ENCODE data around the gene MYOM3.

The MYOM3 gene

DNA sequence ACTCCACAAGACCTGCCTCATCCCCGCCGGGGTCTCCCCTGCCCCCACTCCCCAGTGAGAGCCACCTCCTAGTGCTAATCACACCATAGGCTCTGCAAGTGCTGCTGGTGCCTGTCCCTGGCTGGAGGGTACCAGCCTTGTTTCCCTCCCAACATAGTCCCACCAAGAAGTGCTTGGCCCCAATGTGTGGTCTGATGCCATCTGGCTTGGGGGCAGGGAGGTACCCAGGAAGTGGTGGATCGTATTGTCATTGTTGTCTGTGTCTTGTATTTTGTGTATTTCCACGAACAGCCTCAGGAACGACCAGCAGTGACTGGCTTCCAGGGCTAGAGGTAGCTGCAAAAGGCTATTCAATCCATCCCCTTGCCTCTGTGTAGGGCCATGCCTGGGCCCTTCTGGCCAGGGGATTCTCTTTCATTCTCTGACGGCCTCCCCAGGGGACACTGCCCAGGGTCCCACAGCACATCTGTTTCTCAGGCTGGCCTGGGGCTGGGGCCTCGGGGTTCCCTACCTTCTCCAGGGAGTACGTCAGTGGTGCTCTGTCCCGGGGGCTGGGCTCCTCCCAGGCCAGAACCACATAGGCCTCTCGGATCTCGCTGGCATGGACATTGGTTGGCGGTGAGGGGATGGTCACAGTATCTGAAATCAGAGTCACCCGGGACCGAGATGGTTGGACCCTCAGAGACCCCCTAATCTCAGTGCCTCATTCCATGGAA, 22.8 kb downstream of the MYOM3 start:
- Histone ChIP-seq H3K4me1 (ENCODE audit: control insufficient read depth in 2 of 2, insufficient read depth in 2 of 2, low read length in 2 of 2) (no peaks in the 10 kb centered on the region), H3K27ac (ENCODE audit: low read depth in 2 of 2, low read length in 2 of 2) (no peak overlapping the region), H3K9ac (ENCODE audit: low read depth in 1 of 2, low read length in 2 of 2) (no peak overlapping the region), H3K9me3 (ENCODE audit: control insufficient read depth in 2 of 2, low read length in 2 of 2) (no peaks in the 10 kb centered on the region), H3K4me3 (ENCODE audit: low read length in 2 of 2) (no peak overlapping the region), H3K36me3 (ENCODE audit: control insufficient read depth in 2 of 2, insufficient read depth in 2 of 2, low read length in 2 of 2) (no peaks in the 10 kb centered on the region), H3K27me3 (ENCODE audit: control insufficient read depth in 2 of 2, insufficient read depth in 2 of 2, low read length in 2 of 2) (no peaks in the 10 kb centered on the region)

GRCh38 chr1:24086466-24086865, 25.5 kb downstream of the MYOM3 start:
- no peaks in the 10 kb centered on the region for H3K36me3 ChIP-seq (ENCODE audit: control insufficient read depth in 2 of 2, insufficient read depth in 2 of 2, low read length in 2 of 2)
- no peaks in the 10 kb centered on the region for H3K9me3 ChIP-seq (ENCODE audit: control insufficient read depth in 2 of 2, low read length in 2 of 2)
- no peaks in the 10 kb centered on the region for H3K27me3 ChIP-seq (ENCODE audit: control insufficient read depth in 2 of 2, insufficient read depth in 2 of 2, low read length in 2 of 2)
- H3K9ac ChIP-seq (ENCODE audit: low read depth in 1 of 2, low read length in 2 of 2), result no peak overlapping the region
- H3K4me3 ChIP-seq (ENCODE audit: low read length in 2 of 2), result no peak overlapping the region
- no peaks in the 10 kb centered on the region for H3K4me1 ChIP-seq (ENCODE audit: control insufficient read depth in 2 of 2, insufficient read depth in 2 of 2, low read length in 2 of 2)
- H3K27ac ChIP-seq (ENCODE audit: low read depth in 2 of 2, low read length in 2 of 2), result no peak overlapping the region

GRCh38 chr1:24085546-24085945, 26.4 kb downstream of the MYOM3 start:
- Histone ChIP-seq H3K27ac (ENCODE audit: low read depth in 2 of 2, low read length in 2 of 2) (no peak overlapping the region), H3K27me3 (ENCODE audit: control insufficient read depth in 2 of 2, insufficient read depth in 2 of 2, low read length in 2 of 2) (no peaks in the 10 kb centered on the region), H3K9me3 (ENCODE audit: control insufficient read depth in 2 of 2, low read length in 2 of 2) (no peaks in the 10 kb centered on the region), H3K9ac (ENCODE audit: low read depth in 1 of 2, low read length in 2 of 2) (no peak overlapping the region), H3K4me1 (ENCODE audit: control insufficient read depth in 2 of 2, insufficient read depth in 2 of 2, low read length in 2 of 2) (no peaks in the 10 kb centered on the region), H3K4me3 (ENCODE audit: low read length in 2 of 2) (no peak overlapping the region), H3K36me3 (ENCODE audit: control insufficient read depth in 2 of 2, insufficient read depth in 2 of 2, low read length in 2 of 2) (no peaks in the 10 kb centered on the region)

DNA sequence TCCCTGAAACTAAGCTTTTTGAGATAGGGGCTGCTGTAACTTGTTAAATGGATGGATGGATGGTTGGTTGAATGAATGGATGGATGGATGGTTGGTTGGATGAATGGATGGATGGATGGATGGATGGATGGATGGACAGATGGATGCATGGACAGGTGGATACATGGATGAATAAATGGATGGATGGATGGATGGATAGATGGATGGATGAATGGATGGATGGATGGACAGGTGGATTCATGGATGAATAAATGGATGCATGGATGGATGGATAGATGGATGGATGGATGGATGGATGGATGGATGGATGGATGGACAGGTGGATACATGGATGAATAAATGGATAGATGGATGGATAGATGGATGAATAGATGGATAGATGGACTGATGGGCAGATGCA, 26.9 kb downstream of the MYOM3 start:
- Histone ChIP-seq H3K36me3 (ENCODE audit: control insufficient read depth in 2 of 2, insufficient read depth in 2 of 2, low read length in 2 of 2) (no peaks in the 10 kb centered on the region), H3K4me3 (ENCODE audit: low read length in 2 of 2) (no peak overlapping the region), H3K9ac (ENCODE audit: low read depth in 1 of 2, low read length in 2 of 2) (no peak overlapping the region)

GRCh38 chr1:24084050-24084449, 27.9 kb downstream of the MYOM3 start:
- Histone ChIP-seq H3K27ac (ENCODE audit: low read depth in 2 of 2, low read length in 2 of 2) (no peak overlapping the region), H3K4me3 (ENCODE audit: low read length in 2 of 2) (no peak overlapping the region), H3K36me3 (ENCODE audit: control insufficient read depth in 2 of 2, insufficient read depth in 2 of 2, low read length in 2 of 2) (no peaks in the 10 kb centered on the region), H3K9me3 (ENCODE audit: control insufficient read depth in 2 of 2, low read length in 2 of 2) (no peaks in the 10 kb centered on the region), H3K9ac (ENCODE audit: low read depth in 1 of 2, low read length in 2 of 2) (no peak overlapping the region), H3K4me1 (ENCODE audit: control insufficient read depth in 2 of 2, insufficient read depth in 2 of 2, low read length in 2 of 2) (no peaks in the 10 kb centered on the region), H3K27me3 (ENCODE audit: control insufficient read depth in 2 of 2, insufficient read depth in 2 of 2, low read length in 2 of 2) (no peaks in the 10 kb centered on the region)

More for the DNA sequence above, 26.9 kb downstream of the MYOM3 start:
- no peaks in the 10 kb centered on the region for H3K9me3 ChIP-seq (ENCODE audit: control insufficient read depth in 2 of 2, low read length in 2 of 2)
- no peaks in the 10 kb centered on the region for H3K27me3 ChIP-seq (ENCODE audit: control insufficient read depth in 2 of 2, insufficient read depth in 2 of 2, low read length in 2 of 2)
- H3K27ac ChIP-seq (ENCODE audit: low read depth in 2 of 2, low read length in 2 of 2), result no peak overlapping the region
- no peaks in the 10 kb centered on the region for H3K4me1 ChIP-seq (ENCODE audit: control insufficient read depth in 2 of 2, insufficient read depth in 2 of 2, low read length in 2 of 2)

DNA sequence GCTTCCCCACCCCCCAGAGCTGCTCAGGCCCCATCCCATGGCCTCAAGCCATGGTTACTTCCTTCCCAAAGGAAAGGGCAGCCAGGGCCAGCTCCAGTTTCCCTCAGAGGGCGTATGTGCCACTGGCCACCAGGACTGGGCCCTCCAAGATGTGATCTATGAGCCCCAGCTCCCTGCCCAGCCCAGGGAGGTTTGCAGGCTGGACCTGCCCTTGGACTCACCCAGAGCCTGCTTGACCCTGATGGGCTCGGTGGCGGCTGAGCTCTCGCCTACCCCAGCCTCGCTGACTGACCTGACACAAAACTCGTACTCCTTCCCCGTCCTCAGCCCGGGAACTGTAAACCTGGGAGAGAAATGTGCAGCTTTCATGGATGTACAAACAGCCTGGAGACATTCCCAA, 29.6 kb downstream of the MYOM3 start:
- H3K36me3 ChIP-seq (ENCODE audit: control insufficient read depth in 2 of 2, insufficient read depth in 2 of 2, low read length in 2 of 2), result no peaks in the 10 kb centered on the region
- no peak overlapping the region for H3K27ac ChIP-seq (ENCODE audit: low read depth in 2 of 2, low read length in 2 of 2)
- H3K4me1 ChIP-seq (ENCODE audit: control insufficient read depth in 2 of 2, insufficient read depth in 2 of 2, low read length in 2 of 2), result no peaks in the 10 kb centered on the region
- H3K27me3 ChIP-seq (ENCODE audit: control insufficient read depth in 2 of 2, insufficient read depth in 2 of 2, low read length in 2 of 2), result no peaks in the 10 kb centered on the region
- no peak overlapping the region for H3K4me3 ChIP-seq (ENCODE audit: low read length in 2 of 2)
- H3K9me3 ChIP-seq (ENCODE audit: control insufficient read depth in 2 of 2, low read length in 2 of 2), result no peaks in the 10 kb centered on the region
- H3K9ac ChIP-seq (ENCODE audit: low read depth in 1 of 2, low read length in 2 of 2), result no peak overlapping the region

DNA sequence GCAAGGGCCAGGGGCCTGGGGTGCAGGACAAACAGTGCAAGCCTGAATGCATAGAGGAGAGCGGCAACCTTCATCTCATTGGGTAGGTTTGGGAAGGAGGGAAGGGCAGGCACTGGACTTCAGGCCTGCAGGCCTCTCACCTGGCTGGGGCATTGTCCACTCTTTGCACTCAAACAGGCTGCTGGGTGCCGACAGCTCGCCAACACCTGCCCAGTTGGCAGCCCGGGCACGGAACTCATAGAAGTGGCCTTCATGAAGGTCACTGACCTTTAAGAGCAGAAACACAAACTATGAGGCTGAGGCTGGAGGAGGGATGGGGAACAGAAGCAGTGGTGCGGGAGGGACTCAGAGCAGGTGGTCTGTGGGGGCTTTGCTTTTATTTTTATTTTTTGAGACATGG, 30.7 kb downstream of the MYOM3 start:
- H3K4me1 ChIP-seq (ENCODE audit: control insufficient read depth in 2 of 2, insufficient read depth in 2 of 2, low read length in 2 of 2), result no peaks in the 10 kb centered on the region
- H3K9ac ChIP-seq (ENCODE audit: low read depth in 1 of 2, low read length in 2 of 2), result no peak overlapping the region
- H3K27me3 ChIP-seq (ENCODE audit: control insufficient read depth in 2 of 2, insufficient read depth in 2 of 2, low read length in 2 of 2), result no peaks in the 10 kb centered on the region
- no peaks in the 10 kb centered on the region for H3K9me3 ChIP-seq (ENCODE audit: control insufficient read depth in 2 of 2, low read length in 2 of 2)
- H3K4me3 ChIP-seq (ENCODE audit: low read length in 2 of 2), result no peak overlapping the region
- H3K27ac ChIP-seq (ENCODE audit: low read depth in 2 of 2, low read length in 2 of 2), result no peak overlapping the region
- no peaks in the 10 kb centered on the region for H3K36me3 ChIP-seq (ENCODE audit: control insufficient read depth in 2 of 2, insufficient read depth in 2 of 2, low read length in 2 of 2)

DNA sequence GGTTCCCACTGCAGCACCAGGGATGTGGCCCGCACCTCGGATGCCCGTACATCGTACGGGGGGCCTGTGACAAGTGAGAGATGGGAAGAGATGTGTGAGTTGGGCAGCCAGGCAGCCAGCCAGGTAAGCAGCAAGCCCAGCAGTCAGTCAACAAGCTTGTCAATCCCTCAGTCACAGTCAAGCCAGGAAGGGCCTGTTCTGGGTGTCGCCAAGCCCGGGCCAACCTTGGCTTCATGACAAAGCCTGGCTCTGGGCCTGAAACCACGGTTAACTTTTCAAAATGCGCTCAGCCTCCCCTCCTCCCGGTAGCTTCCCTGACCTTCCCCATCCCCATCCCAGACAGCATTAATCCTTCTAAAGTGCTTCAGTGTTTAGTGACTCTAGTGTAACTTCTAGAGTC, 31.8 kb downstream of the MYOM3 start:
- Histone ChIP-seq H3K4me1 (ENCODE audit: control insufficient read depth in 2 of 2, insufficient read depth in 2 of 2, low read length in 2 of 2) (no peaks in the 10 kb centered on the region), H3K27me3 (ENCODE audit: control insufficient read depth in 2 of 2, insufficient read depth in 2 of 2, low read length in 2 of 2) (no peaks in the 10 kb centered on the region), H3K36me3 (ENCODE audit: control insufficient read depth in 2 of 2, insufficient read depth in 2 of 2, low read length in 2 of 2) (no peaks in the 10 kb centered on the region)

DNA sequence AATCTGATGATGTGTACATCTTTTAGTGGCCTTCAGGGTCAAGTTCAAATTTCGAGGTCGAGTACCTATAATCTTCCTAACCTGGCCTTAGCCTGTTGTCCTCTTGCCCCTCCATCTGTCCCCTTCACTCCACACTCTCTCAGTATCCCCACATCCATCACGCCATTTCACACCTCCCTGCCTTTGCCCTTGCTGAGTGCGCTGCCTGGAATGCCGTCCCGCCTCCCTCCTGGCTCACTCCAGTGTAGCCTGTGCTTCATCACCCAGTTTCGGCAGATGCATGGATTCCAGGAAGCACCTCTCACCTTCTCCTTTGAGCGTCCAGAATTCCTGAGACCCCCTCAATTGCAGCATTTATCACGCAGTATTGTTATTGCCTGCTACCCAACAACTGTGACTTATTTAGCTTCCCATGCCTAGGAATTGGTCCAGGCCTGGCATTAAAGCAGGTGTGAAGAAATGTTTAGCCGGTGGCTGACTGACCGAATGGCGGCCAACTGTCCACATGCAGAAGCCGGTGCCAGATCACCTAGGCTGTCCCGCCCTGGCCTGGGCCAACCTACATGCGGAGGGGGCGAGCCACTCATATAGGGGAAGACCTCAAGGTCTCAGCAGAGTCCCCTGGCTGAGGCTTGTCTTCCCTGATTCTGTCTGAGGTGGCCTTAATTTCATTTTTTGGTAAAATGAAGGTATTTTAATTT, 34.5 kb downstream of the MYOM3 start:
- no peak overlapping the region for H3K27ac ChIP-seq (ENCODE audit: low read depth in 2 of 2, low read length in 2 of 2)
- no peaks in the 10 kb centered on the region for H3K27me3 ChIP-seq (ENCODE audit: control insufficient read depth in 2 of 2, insufficient read depth in 2 of 2, low read length in 2 of 2)
- H3K36me3 ChIP-seq (ENCODE audit: control insufficient read depth in 2 of 2, insufficient read depth in 2 of 2, low read length in 2 of 2), result no peaks in the 10 kb centered on the region
- H3K4me3 ChIP-seq (ENCODE audit: low read length in 2 of 2), result no peak overlapping the region
- no peaks in the 10 kb centered on the region for H3K9me3 ChIP-seq (ENCODE audit: control insufficient read depth in 2 of 2, low read length in 2 of 2)
- H3K4me1 ChIP-seq (ENCODE audit: control insufficient read depth in 2 of 2, insufficient read depth in 2 of 2, low read length in 2 of 2), result no peaks in the 10 kb centered on the region
- H3K9ac ChIP-seq (ENCODE audit: low read depth in 1 of 2, low read length in 2 of 2), result no peak overlapping the region

More for the DNA sequence above, 31.8 kb downstream of the MYOM3 start:
- Histone ChIP-seq H3K27ac (ENCODE audit: low read depth in 2 of 2, low read length in 2 of 2) (no peak overlapping the region), H3K9me3 (ENCODE audit: control insufficient read depth in 2 of 2, low read length in 2 of 2) (no peaks in the 10 kb centered on the region), H3K4me3 (ENCODE audit: low read length in 2 of 2) (no peak overlapping the region), H3K9ac (ENCODE audit: low read depth in 1 of 2, low read length in 2 of 2) (no peak overlapping the region)

DNA sequence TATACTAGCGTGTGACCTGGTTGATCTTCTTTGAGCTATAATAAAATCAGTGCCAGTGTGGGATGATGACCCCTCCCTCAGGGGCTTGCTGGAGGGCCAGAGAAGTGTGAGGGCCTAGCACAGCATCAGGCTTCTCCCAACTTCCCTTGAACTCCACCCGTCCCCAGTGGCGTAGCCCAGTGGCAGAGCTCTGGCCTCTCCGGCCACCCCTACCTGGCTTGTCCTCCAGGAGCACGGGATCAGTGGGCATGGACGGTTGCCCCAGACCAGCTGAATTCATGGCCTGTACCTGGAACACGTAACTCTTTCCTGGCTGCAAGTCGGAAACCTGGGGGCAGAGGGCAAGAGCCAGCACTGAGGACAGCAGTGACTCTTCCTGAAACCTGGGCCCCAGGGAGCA, 36.0 kb downstream of the MYOM3 start:
- H3K4me1 ChIP-seq (ENCODE audit: control insufficient read depth in 2 of 2, insufficient read depth in 2 of 2, low read length in 2 of 2), result no peaks in the 10 kb centered on the region
- no peaks in the 10 kb centered on the region for H3K36me3 ChIP-seq (ENCODE audit: control insufficient read depth in 2 of 2, insufficient read depth in 2 of 2, low read length in 2 of 2)
- no peak overlapping the region for H3K4me3 ChIP-seq (ENCODE audit: low read length in 2 of 2)
- H3K27me3 ChIP-seq (ENCODE audit: control insufficient read depth in 2 of 2, insufficient read depth in 2 of 2, low read length in 2 of 2), result no peaks in the 10 kb centered on the region
- H3K9me3 ChIP-seq (ENCODE audit: control insufficient read depth in 2 of 2, low read length in 2 of 2), result no peaks in the 10 kb centered on the region
- H3K9ac ChIP-seq (ENCODE audit: low read depth in 1 of 2, low read length in 2 of 2), result no peak overlapping the region
- no peak overlapping the region for H3K27ac ChIP-seq (ENCODE audit: low read depth in 2 of 2, low read length in 2 of 2)
